Endothelial cell (in vitro differentiated cells): ENCODE data around the gene RERE. TPM values are rescaled to one million over a fixed set of nuclear protein-coding genes. Genes with fewer than 3 reads are reported as not detected.

Experiments used
- DNase-seq: peaks from one replicate; pipeline ENCODE4 v3.0.0; 2021; ENCODE audit warnings: low spot score
- H3K27ac Mint-ChIP-seq: one replicate; pipeline ENCODE4 v1.8.0; 2021; ENCODE audit warnings: mixed read lengths, inconsistent platforms; ENCODE audit not compliant: unreplicated experiment
- H3K27me3 Mint-ChIP-seq: one replicate; pipeline ENCODE4 v1.8.0; 2021; ENCODE audit warnings: mild to moderate bottlenecking, moderate library complexity, mixed read lengths, inconsistent platforms; ENCODE audit not compliant: unreplicated experiment
- H3K36me3 Mint-ChIP-seq: one replicate; pipeline ENCODE4 v1.8.0; 2021; ENCODE audit warnings: mild to moderate bottlenecking, low read depth, mixed read lengths, inconsistent platforms; ENCODE audit not compliant: unreplicated experiment
- H3K4me1 Mint-ChIP-seq: one replicate; pipeline ENCODE4 v1.8.0; 2021; ENCODE audit warnings: mild to moderate bottlenecking, mixed read lengths, inconsistent platforms; ENCODE audit not compliant: unreplicated experiment
- H3K4me3 Mint-ChIP-seq: one replicate; pipeline ENCODE4 v1.8.0; 2021; ENCODE audit warnings: mild to moderate bottlenecking, mixed read lengths, inconsistent platforms; ENCODE audit not compliant: unreplicated experiment
- H3K9me3 Mint-ChIP-seq: one replicate; pipeline ENCODE4 v1.8.0; 2021; ENCODE audit warnings: mixed read lengths, inconsistent platforms; ENCODE audit not compliant: unreplicated experiment
- total RNA-seq: library from RNA; stranded (reverse); fragmentation: NEBNext Ultra II Directional; extraction: Animal tissue kit (Norgen Biotek cat#: 25700); gene quantifications from one replicate; pipeline ENCODE4 v1.2.1, GENCODE V29; 2021; ENCODE audit not compliant: unreplicated experiment
- TF ChIP-seq, protein P1 (sequence below): fragments of 200-600 bp; sonication (generic); IDR thresholded peaks from one replicate; pipeline ENCODE4 v1.5.0; 2021; ENCODE audit warnings: antibody characterized with exemption; ENCODE audit not compliant: unreplicated experiment

RERE gene
- total RNA-seq, 1 donor from 2014 or later: 115 TPM

DNA sequence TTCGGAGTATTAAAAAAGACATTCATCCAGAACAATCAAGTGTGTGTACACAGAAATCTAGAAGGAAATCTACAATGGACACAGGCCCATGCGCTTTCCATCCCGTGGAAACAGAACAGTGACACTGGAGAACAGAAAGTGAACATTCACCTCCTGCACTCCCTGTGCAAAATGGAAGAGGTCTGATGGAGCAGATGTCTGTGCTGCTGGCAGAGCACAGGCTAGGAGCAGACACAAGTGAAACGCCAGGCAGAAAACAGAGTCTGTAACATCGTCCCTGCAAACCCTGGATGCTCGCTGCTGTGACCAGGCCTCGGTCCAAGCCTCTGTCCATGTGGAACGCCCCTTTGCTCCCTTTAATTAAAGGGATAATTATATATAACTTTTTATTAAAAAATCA lies 463.4 kb downstream of the RERE start:
- DNase-seq: no peak
- TF ChIP-seq, protein P1, sequence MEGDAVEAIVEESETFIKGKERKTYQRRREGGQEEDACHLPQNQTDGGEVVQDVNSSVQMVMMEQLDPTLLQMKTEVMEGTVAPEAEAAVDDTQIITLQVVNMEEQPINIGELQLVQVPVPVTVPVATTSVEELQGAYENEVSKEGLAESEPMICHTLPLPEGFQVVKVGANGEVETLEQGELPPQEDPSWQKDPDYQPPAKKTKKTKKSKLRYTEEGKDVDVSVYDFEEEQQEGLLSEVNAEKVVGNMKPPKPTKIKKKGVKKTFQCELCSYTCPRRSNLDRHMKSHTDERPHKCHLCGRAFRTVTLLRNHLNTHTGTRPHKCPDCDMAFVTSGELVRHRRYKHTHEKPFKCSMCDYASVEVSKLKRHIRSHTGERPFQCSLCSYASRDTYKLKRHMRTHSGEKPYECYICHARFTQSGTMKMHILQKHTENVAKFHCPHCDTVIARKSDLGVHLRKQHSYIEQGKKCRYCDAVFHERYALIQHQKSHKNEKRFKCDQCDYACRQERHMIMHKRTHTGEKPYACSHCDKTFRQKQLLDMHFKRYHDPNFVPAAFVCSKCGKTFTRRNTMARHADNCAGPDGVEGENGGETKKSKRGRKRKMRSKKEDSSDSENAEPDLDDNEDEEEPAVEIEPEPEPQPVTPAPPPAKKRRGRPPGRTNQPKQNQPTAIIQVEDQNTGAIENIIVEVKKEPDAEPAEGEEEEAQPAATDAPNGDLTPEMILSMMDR: no peak
- peaks cover 39% of the 10 kb centered on the region for H3K36me3 Mint-ChIP-seq
- peaks cover 30% of the 10 kb centered on the region for H3K4me1 Mint-ChIP-seq
- no peak overlapping the region for H3K27ac Mint-ChIP-seq
- H3K9me3 Mint-ChIP-seq: no peaks in the 10 kb centered on the region
- no peak overlapping the region for H3K4me3 Mint-ChIP-seq
- H3K27me3 Mint-ChIP-seq: peaks cover 28% of the 10 kb centered on the region

DNA sequence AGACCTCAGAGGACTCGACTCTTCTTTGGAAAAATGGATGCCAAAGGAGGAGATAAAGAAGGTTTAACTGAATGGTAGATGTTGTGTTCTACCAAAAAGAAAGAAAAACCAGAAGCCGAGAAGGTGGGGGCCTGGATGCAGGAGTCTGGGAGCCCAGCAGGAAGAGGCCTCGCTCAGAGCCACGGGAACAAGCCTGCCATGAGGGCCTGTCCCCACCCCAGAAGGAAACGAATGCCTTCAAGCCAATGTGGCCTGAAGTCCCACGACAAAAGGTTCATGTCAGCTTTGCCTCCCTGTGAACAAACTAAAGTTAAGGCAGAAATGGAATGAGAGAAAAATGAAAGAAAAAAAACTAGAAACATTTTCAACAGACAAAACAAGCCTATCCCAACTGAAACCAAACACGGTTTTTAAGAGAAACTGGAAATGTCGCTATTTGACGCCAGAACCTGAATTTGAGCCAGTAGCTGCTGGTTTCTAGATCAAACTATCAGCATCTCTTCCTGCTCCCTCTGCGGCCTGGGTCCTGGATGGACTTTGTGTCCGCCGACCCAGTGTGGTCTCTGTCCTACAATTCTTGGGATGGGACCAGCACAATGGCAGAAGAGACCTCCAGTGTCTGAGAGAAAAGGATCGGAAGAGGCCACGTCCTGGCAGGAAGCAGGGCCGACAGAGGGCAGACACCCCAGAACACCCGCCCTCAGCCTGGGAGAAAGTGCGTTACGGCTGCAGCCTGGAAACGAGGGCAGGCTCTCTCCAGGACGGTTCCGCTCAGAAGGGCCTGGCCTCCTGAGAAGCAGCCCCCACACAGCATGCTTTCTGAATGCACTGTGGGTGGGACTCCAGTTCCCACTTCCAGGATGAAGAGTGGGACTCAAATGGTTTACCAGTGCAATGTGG lies 464.3 kb downstream of the RERE start:
- Mint-ChIP-seq H3K27ac (peak overlapping the region; percentile 95), H3K9me3 (no peaks in the 10 kb centered on the region), H3K4me1 (peaks cover 29% of the 10 kb centered on the region), H3K36me3 (peaks cover 38% of the 10 kb centered on the region), H3K4me3 (peak overlapping the region; percentile 37), H3K27me3 (peaks cover 32% of the 10 kb centered on the region)
- no peak for DNase-seq
- TF ChIP-seq, protein P1: no peak

DNA sequence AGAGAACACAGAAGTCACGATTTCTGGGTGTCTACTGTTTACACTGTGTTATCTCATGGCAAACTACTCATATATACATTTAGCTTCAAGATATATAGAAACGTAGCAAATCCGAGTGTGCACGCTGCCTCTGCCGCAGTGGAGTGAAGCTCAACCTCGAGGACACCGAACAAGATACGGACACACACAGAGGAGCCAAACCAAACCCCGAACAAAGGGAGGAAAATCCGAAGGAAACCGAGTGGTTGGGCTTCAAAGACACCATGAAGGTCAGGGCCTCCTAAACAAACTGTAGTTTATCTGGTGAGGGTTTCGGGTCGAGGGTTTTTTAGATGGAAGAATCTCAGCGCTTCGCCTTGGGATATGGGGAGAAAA lies 465.0 kb downstream of the RERE start:
- Mint-ChIP-seq H3K9me3 (no peaks in the 10 kb centered on the region), H3K4me3 (peak overlapping the region; percentile 37), H3K36me3 (peaks cover 33% of the 10 kb centered on the region), H3K27ac (peak overlapping the region; percentile 95), H3K27me3 (peaks cover 37% of the 10 kb centered on the region), H3K4me1 (peaks cover 27% of the 10 kb centered on the region)
- no peak for DNase-seq
- TF ChIP-seq, protein P1: no peak

DNA sequence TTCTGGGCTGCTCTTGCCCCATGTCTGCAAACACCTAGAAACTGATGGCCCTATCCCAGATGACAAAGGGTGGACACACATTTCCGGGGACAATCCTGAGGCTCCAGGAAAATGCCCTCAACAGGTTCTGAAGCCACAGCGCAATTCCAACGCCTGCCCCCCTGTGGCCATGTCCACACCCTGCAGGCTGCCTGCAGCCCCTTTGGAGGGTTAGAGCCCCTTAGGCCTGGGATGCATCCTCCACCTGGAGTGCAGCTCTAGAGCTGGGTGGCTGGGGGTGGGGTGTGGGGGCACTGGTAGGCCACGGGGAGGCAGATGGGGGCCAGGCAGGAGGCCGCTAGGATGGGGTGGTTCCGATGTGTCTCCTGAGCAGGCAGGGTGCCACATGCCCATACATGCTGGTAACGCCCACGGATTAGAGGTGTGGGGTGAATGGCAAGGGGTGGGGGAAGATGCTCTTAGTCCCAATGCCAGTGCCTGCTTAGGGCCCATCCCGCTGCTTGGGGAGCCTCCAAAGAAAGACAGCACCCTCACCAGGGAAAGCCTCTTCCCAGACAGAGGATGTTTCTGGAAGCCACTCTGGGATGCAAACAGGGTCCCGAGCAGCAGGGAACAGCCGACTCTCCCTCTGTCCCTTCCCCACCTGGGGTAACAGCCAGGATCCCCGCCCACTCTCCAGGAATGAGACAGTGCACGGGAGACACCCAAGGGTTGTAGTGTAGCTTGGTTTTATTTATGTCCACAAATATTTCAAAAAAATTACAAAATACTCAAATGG lies 465.6 kb downstream of the RERE start:
- DNase-seq: peak; percentile 62
- TF ChIP-seq, protein P1: peak; percentile 65
- H3K27me3 Mint-ChIP-seq: peaks cover 38% of the 10 kb centered on the region
- peaks cover 30% of the 10 kb centered on the region for H3K36me3 Mint-ChIP-seq
- no peaks in the 10 kb centered on the region for H3K9me3 Mint-ChIP-seq
- peak overlapping the region; percentile 95 for H3K27ac Mint-ChIP-seq
- peak overlapping the region; percentile 37 for H3K4me3 Mint-ChIP-seq
- peaks cover 24% of the 10 kb centered on the region for H3K4me1 Mint-ChIP-seq
